HUDEP-2 (cell line): ENCODE data around the gene GNB1L.
"Not testable (repeated sequence)": the region's sequence is repeated elsewhere in the genome, so short reads cannot be mapped to it uniquely, and the experiment has no call there.

Experiments
- DNase-seq, 76 experiments: peaks; one replicate each; lab custom pipeline; 2025; ENCODE audit not compliant: unreplicated experiment in 76 of 76; lab: John Stamatoyannopoulos, UW

GNB1L gene

GRCh38 chr22:19890502-19891316, 36.0 kb upstream of the GNB1L start:
- DNase-seq = no peak

GRCh38 chr22:19889951-19890350, 35.3 kb upstream of the GNB1L start:
- no peak for DNase-seq

GRCh38 chr22:19888131-19888746, 33.6 kb upstream of the GNB1L start:
- DNase-seq = no peak

GRCh38 chr22:19887256-19887985, 32.7 kb upstream of the GNB1L start:
- no peak for DNase-seq

- DNase-seq = no peak
These were observed 32.1 kb upstream of the GNB1L start for GRCh38 chr22:19886605-19887255.

- DNase-seq = no peak
These were observed 31.3 kb upstream of the GNB1L start for GRCh38 chr22:19885841-19886592.

GRCh38 chr22:19884954-19885751, 30.5 kb upstream of the GNB1L start:
- DNase-seq = no peak

- no peak for DNase-seq
These were observed 29.7 kb upstream of the GNB1L start for GRCh38 chr22:19884161-19884953.

GRCh38 chr22:19883446-19883845, 28.8 kb upstream of the GNB1L start:
- DNase-seq = not testable (repeated sequence)

- no peak for DNase-seq
These were observed 28.0 kb upstream of the GNB1L start for GRCh38 chr22:19882446-19883381.

GRCh38 chr22:19880786-19881569, 26.3 kb upstream of the GNB1L start:
- no peak for DNase-seq

- no peak for DNase-seq
These were observed 25.5 kb upstream of the GNB1L start for GRCh38 chr22:19879992-19880785.

GRCh38 chr22:19879643-19879991, 24.9 kb upstream of the GNB1L start:
- DNase-seq = no peak

- DNase-seq = no peak
These were observed 24.5 kb upstream of the GNB1L start for GRCh38 chr22:19879246-19879570.

- no peak for DNase-seq
These were observed 24.0 kb upstream of the GNB1L start for GRCh38 chr22:19878461-19879245.
